GF-D8 (cell line): Measurements from ENCODE around the gene CD207.
"Not testable (repeated sequence)": the region's sequence is repeated elsewhere in the genome, so short reads cannot be mapped to it uniquely, and the experiment has no call there.

Experiments
- DNase-seq: peaks from one replicate; lab custom pipeline; 2025; lab: John Stamatoyannopoulos, UW

CD207 gene

DNA sequence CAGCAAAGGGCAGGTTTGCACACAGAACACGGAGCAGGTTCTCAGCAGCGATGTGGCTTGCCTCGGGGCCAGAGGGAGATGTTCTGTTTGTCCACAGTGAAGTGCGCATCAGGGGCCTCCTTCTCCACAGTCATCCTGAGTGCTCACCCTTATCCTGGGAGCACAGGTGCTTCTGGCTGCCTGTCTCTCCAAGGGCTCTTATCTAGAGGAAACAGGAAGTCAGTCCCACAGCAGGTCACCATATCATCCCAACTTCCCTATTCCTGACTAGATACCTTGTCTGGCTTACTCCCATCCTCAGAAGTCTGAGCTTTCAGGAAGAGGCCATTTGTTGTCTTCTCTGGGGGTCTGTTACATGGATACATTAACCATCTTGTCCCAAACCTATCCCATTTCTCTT is at the start of gene CD207:
Gene CD207, minus strand, starts transcription at position 174 of the 400 bp plus-strand sequence. Its CDS starts 40 bp downstream, at position 134.
- DNase-seq, result no peak

- not testable (repeated sequence) for DNase-seq
Observed at GRCh38 chr2:70878543-70878942, 42.9 kb upstream of the CD207 start.

- not testable (repeated sequence) for DNase-seq
Observed at GRCh38 chr2:70876138-70876537, 40.5 kb upstream of the CD207 start.

- DNase-seq, result no peak
Observed at GRCh38 chr2:70873541-70873940, 37.9 kb upstream of the CD207 start.

DNA sequence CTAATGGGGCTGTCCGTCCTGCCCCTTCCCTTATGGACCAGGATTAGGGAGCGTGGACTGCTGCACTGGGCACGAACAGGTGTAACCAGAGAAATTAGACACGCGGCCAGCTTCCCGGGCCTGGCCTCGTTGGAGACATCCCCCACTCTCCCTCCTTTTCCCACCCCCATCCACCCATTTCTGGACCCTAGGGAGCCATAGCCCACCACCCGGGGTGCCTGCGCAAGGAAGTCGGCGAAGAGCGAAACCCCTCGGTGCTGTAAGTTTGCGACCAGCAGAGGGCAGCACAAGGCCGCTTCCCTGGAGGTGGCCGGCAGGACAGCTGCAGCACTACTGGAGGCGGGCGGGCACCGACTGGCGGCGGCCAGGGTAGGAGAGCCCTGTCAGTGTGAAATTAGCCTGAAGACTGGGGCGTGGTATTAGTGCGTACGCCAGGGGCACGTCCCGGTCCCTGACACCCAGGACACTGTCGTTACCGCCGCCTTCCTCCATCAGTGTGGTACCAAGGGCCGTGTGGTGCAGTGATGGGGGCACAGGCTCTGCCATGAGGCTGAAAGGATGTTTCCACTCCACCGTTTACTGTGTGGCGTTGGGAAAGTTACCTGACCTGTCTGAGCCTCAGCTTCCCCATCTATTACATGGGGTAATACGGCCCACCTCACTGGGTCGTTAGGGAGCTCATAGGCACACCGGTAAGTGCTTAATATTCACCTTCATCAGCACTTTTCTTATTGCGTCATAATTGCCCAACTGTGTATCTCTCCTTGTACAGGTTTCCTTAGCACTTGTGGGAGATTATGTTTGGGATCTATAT is 36.0 kb upstream of the CD207 start:
- peak; percentile 8 for DNase-seq

DNA sequence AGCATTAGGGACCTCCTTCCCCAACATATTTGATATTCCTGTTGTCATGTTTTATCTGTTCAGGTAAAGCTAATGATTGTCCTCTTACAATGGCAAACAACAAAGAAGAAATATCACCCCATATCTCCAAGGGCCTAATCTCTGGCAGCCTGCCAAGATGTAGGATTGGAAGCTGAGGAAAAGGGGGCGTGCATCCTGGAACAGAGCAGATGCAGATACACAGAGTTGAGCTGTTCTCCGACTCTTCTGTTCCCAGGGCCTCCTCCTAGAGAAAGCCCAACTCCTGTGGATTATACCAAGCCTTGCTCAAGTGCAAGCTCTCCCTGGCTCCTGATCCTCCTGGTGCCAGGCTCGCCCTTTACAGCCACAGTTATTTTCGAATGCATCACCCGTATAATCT is 35.2 kb upstream of the CD207 start:
- no peak for DNase-seq

DNA sequence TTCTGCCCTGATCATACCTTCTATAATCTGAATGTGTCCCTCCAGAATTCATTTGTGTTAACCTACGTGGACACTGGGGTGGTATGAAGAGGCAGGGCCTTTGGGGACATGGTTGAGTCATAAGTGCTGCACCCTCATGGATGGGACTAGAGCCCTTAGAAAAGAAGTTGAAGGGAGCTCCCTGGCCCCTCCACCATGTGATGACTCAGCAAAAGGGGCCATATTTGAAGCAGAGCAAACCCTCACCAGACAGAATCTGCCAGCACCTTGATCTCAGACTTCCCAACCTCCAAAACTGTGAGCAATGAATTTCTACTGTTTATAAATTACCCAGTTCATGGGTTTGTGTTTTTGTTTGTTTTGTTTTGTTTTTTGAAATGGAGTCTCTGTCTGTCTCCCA is 33.4 kb upstream of the CD207 start:
- DNase-seq, result no peak

GRCh38 chr2:70861777-70862625 is 26.4 kb upstream of the CD207 start:
- no peak for DNase-seq

- no peak for DNase-seq
Observed at GRCh38 chr2:70855667-70856066, 20.1 kb upstream of the CD207 start.

- DNase-seq, result no peak
Observed at GRCh38 chr2:70854411-70854810, 18.8 kb upstream of the CD207 start.

DNA sequence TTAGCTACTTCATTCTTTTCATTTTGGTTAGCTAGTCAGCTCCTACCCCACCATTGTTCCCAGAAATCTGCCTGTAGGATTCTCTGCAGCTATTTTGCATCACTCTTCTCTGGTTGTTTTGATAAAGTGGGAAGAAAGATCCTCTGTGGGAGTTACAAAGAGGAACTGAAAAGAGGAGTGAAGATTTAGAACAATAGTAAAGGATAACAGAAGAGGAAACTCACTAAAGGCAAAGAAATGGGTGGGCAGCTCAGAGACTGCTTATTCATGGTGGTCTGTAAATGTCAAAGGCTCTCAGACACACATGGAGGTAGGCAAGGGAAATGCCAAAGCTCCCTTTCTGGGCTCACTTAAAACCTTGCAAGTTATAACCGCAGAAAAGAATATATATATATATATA is 17.2 kb upstream of the CD207 start:
- no peak for DNase-seq

GRCh38 chr2:70851704-70852103 is 16.1 kb upstream of the CD207 start:
- DNase-seq, result no peak

DNA sequence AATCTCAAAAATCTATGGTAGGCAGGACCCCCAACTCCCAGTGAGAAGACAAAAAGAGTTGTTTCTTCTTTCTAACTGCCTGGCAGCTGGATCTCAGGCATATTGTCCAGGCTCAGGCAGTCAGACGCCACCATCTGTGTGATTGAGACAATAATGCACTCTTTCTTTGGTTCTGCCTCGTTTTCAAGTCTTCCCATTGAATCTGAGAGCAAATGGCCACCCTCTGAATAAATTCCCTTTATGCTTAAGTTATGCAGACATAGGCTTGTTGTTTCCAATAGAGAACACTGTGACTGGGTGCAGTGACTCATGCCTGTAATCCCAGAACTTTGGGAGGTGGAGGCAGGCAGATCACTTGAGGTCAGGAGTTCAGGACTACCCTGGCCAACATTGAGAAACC is 15.3 kb upstream of the CD207 start:
- DNase-seq, result no peak

- DNase-seq, result no peak
Observed at GRCh38 chr2:70842401-70842800, 6.8 kb upstream of the CD207 start.

DNA sequence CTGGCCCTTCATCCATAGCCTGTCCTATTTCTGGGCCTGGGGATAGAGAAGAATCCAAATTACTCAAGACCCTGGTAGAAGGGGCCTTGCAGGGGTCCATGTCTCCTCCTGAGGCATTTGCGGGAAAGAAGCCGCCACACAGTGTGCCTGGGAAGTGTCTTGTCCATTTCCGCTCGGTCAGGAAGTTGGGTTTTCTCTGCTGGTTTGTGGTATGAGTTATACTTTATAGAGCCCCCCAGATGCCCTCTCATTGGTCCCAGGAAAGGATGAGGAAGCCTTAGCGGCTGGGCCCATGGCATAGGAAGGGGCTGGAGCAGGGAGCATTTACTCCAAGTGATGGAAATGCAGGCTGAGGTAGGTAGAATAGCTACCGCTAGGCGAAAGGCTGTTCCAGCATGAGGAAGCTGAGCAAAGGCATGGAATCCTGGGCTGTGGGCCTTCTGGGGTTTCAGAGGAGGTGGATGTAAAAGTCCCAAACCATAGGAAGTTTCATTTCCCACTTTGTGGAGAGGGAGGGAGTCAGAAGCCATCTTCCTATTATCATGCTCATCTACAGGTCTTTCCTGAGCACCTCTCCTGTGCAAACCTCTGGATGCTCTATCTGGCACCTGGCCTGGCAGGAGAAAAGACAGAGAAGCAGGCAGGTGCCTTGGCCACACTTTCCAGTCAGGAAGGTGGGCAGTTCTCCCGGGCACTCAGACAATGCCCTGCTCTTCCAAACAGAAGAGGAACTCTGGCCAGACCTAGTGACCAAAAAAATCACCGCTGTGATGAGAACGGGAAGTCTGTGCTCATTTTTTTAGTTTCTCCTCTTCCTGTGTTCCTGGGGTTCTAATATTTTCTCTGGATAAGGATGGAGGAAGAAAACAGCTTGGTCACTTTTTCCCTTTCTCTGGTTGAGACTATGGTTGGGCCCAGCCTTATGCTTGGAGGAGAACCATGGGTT is 2.6 kb upstream of the CD207 start:
- no peak for DNase-seq

- DNase-seq, result no peak
Observed at GRCh38 chr2:70834881-70835280, 735 bp downstream of the CD207 start.

DNA sequence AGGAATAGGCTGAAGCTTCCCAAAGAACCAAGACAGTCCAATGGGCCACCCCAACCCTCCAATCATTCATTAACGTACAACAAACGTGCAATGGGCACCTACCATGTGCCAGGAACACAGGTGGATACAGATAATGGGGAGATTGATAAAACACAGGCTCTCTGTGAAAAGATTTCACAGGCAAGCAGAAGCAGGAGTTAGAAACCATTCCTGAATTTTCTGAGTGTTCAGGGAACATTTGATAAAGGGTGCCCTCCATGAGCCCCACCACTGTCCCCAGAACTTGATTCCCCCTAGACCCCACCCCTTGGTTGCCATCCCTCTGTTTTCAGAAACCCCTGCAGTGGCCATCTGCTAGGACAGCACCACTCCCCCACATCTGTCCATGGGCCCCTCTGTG is 1.5 kb downstream of the CD207 start:
- DNase-seq, result no peak

DNA sequence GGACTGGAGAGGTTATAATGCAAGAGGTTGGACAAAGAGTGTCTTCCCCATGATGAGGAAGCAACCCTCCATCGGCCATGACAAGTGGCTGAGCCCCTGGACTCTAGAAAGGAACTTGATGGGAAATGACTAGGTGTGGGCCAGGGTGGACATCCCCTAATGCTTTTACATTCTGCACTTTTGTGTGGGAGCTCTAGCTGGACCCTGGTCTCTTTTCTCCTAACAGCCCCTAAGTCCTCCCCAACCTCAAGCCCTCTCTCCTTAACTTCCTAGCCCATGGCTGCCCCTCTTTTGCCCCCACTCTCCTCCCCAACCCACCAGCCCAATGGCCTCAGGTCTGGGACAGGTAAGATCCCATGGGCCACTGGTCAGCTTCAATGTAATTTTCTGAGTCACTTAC is 2.4 kb downstream of the CD207 start:
- DNase-seq, result no peak

DNA sequence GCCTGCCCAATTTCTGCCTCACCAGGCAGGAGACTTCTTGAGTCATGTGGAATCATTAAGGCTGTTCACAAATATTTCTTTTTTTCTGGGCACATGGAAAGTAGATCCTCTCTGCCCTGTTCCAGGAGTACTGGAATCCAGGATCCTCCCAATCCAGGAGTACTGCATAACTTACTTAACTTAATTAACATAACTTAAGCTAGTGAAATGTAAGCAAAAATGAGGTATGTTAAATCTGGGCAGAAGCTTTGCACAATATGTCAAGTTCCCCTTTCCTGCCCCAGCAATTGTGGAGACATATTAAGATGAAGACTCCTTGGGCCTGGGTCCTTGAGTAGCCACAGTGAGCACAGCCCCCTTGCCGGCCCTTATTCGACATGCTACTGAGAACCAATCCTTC is 3.2 kb downstream of the CD207 start:
- DNase-seq, result no peak

- DNase-seq, result no peak
Observed at GRCh38 chr2:70831861-70832260, 3.8 kb downstream of the CD207 start.

DNA sequence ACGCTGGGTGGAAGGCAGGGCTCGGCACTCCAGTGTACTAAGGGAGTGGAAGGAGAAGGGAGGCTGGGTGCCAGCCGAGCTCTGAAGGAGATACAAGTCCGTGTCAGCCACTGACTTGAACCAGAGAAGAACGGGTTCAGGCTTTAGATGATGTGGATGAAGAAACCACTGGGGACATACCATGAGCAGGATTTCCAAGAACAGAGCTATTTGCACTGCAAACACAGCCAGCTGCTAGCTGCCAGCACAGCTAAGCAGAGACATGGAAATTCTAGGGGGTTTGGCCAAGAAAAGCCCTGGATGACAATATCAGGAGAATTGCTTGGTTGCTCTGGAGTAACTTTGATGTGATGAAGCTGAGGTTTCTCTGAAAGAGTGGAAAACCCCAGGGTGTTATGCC is 5.2 kb downstream of the CD207 start:
- DNase-seq, result no peak

DNA sequence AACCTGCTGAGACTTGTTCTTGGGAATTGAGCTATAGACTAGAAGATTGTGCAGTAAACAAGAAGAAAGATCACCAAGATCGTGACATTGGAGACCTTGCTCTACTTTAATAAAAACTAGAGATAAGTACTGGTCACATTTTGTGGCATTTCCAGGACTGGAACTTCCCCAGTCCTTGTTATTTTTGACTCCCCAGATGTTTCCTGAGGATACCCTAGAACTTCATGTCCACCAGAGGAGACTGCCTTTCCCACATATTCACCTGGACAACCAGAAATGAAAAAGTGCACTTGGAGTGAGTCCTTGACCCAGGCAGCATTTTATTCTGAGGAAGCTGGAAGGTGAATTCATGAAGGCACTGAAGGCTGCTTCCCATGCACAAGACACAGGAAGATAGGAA is 5.7 kb downstream of the CD207 start:
- no peak for DNase-seq
